Skin of body (tissue), 2 donors: Measurements from ENCODE around the gene CEBPA. TPM values are rescaled to one million over a fixed set of nuclear protein-coding genes. Genes with fewer than 3 reads are reported as not detected.

ENCODE experiments used
- DNase-seq: peaks from one replicate; lab custom pipeline; 2025; lab: John Stamatoyannopoulos, UW
- total RNA-seq: library from RNA; depleted of rRNA; stranded (reverse); fragments of >200 nt; gene quantifications from one replicate; pipeline ENCODE4 v1.2.3, GENCODE V29; 2014

CEBPA gene
- total RNA-seq, 1 donor from 2014 or later: 70.0 TPM

- no peak for DNase-seq
These were observed 49.8 kb downstream of the CEBPA start for GRCh38 chr19:33252418-33252962.

GRCh38 chr19:33251526-33252090 lies 50.7 kb downstream of the CEBPA start:
- DNase-seq: no peak

- no peak for DNase-seq
These were observed 51.3 kb downstream of the CEBPA start for GRCh38 chr19:33251076-33251475.

GRCh38 chr19:33250500-33250899 lies 51.8 kb downstream of the CEBPA start:
- no peak for DNase-seq

Other genes with a start within 250 kb of the CEBPA start
- 2.2 TPM for gene RHPN2, start 237.6 kb downstream of the CEBPA start, total RNA-seq
- gene GPATCH1, start 221.4 kb downstream of the CEBPA start, total RNA-seq: 6.4 TPM
- gene WDR88, start 170.4 kb downstream of the CEBPA start, total RNA-seq: 0.10 TPM
- gene LRP3, start 108.2 kb downstream of the CEBPA start, total RNA-seq: 15.0 TPM
- 9.7 TPM for gene SLC7A10, start 76.7 kb downstream of the CEBPA start, total RNA-seq
- gene CEBPG, start 71.2 kb upstream of the CEBPA start, total RNA-seq: 34.8 TPM
- 26.6 TPM for gene PEPD, start 219.3 kb upstream of the CEBPA start, total RNA-seq